CD4-positive, alpha-beta T cell treated with Interleukin-1 beta for 1 hour (primary cell): Measurements from ENCODE around the gene C4orf50.

Source experiments
- DNase-seq, 2 donors: peaks; one replicate each; pipeline ENCODE4 v3.0.0-alpha.2; 2020 to 2022

C4orf50 gene

GRCh38 chr4:5991405-5991804 lies 26.8 kb downstream of the C4orf50 start:
- DNase-seq = no peak

DNA sequence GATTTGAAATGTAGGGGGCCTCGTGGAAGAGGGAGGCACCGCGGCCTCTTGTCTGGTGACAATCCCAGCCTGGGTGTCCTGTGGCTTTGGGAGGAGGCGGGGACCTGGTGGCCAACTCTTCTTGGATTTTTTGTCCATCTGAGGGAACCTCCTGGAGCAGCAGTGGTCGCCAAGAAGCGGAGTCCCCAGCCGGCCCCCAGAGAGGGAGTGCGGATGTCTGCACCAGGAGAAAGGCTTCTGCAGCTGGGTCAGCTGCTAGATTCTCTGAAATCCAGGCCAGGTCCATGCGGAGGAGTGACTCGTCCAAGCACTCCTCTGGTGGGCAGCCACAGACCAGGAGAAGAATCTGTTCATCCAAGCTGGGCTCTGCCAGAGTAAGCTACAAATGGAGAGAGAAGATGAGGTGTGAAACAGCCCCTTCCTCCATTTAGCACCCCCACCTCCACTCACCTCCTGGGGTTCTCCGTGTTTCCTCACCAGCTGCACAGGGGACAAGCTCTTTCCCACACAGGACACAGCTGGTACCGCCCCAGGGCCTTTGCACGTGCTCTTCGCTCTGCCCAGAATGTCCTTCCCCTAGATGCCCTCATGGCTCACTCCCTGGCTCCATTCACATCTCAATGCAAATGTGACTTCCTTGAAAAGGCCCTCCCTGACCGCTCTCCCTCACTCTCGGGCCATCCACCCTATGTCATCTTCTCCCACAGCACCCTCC lies 27.6 kb downstream of the C4orf50 start:
- DNase-seq = no peak

DNA sequence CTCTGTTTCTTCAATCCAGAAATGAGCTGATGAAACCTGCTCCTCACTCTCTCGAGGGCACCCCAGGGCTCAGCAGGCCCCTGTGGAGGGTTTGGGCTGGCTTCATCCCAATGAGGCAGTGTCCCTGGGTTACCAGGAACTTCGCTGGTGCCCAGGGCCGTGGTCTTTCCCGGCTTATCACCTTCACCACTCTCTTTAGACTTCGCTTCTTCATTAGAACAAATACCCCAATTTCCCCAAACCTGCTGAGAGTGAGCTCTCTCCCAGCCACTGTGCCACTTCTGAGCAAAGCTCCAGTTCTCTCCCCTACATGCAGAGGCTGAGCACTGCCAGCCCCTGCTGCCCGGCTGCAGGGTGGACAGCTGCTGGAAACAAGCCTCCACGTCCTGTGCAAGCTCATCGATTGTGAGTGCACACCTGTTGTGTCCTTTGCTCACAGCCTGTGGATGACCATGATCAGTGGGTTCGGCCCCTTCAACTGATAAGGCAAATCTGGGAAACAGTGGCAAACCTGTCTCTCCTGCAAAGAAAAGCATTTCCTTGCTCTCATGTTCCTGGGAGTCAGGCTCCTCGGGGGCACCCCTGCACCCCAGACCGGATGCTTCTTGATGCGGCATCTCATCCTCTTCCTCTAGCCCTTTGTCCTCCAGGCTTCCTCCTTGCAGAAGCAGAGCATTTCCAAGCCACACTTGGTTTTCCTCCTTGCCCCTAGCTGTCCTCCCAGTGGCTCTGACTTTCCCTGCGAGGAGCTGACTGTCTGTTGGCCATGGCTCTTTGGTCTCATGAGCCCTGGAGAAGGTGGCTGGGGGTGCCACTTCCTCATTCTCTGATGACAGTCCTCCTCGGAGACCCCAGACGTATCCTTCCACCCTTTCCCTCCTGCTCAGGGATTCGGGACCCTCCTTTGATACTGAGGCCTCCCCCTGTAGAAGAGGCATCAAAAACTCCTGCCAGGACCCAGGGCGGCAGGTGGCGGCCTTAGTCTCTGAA lies 28.7 kb downstream of the C4orf50 start:
- no peak for DNase-seq

DNA sequence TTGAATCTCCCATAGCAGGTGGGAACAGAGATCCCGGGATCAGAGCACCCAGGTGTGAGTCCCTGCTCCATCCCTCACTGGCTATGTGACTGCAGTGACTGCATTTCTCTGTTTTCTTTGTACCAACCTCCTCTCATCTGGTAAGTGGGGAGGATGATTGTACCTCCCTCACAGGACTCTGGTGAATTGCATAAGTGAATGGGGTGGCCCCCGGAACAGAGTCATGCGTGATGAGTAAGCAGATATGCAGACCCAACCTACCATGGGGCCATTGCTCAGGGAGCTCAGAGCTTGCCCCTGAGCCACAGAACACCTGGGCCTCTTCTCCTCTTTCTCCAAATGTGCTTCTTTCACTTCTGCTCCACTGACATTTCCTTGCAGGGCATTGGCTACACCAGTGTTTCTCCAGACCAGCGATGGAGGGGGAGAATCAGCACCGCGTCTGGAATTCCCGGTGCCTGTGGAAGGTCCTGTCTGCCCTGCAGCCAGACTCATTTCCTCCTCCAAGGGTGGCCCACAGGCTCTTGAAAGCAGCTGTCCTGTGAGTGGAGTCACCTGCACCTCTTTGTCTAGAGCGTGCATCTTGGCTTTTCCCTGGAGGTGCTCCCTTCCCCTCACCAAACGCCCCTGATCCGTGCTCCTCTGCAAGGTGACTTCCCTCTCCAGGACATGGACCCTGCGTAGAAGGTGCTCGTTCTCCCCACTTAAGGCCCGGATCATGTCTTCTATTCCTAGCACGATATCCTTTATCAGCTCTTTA lies 30.0 kb downstream of the C4orf50 start:
- DNase-seq = no peak

DNA sequence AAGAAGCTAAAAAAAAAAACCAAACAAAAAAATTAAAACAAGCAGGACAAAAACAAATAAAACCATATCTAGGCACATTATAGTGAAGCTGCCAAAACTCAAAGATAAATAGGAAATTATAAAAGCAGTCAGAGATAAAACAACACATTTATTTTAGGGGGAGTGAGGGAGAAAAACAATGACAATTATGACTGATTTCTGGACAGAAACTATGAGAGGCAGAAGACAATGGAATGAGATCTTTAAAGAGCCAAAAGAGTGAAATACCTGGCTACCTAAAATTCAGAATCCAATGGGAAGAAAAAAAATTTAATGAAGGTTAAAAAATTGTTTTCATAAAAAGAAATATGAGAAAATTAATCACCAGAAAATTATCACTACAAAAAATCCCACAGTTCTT lies 33.4 kb downstream of the C4orf50 start:
- DNase-seq = no peak

GRCh38 chr4:5982156-5982973 lies 35.9 kb downstream of the C4orf50 start:
- no peak for DNase-seq

- no peak for DNase-seq
These were observed 37.6 kb downstream of the C4orf50 start for GRCh38 chr4:5980436-5981155.

DNA sequence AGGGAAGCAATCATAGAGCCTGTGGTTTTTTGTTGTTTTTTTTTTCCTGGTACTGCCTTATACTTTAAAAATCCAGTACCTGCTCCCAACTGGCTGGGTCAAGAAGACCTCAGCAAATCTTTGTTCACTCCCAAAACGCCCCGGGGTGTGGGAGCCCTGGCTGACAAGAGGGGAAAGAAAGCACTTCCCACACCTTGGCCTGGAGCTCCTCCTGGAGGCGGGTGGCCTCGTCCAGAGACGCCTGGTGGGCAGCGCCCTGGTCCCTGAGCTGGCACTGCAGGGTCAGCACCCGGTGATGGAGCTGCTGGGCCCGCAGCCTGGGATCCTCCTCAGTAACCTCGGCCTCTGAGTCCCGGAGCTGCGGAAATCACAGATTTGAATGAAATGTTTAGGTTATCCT lies 38.2 kb downstream of the C4orf50 start:
- DNase-seq = no peak

- no peak for DNase-seq
These were observed 41.3 kb downstream of the C4orf50 start for GRCh38 chr4:5976921-5977320.

DNA sequence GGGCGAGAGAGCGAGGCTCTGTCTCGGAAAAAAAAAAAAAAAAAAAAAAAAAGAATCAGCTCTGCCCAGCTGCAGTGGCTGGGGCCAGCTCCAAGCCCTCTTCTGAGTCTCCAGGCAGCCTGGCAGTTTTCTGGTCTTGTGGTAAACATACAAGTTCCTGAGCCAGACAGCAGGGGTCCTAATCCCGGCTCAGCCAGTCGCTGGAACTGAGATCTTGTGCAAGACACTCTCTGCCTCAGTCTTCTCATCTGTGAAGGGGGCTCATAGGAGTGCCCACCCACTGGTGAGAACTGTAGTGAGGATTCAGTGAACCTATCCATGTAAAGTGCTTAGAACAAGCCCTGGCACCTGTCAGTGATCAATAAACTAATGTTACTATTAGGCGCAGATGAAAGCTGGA lies 41.8 kb downstream of the C4orf50 start:
- no peak for DNase-seq

GRCh38 chr4:5974321-5974720 lies 43.9 kb downstream of the C4orf50 start:
- no peak for DNase-seq

- no peak for DNase-seq
These were observed 44.6 kb downstream of the C4orf50 start for GRCh38 chr4:5973486-5974220.

- no peak for DNase-seq
These were observed 45.2 kb downstream of the C4orf50 start for GRCh38 chr4:5973033-5973432.

GRCh38 chr4:5972571-5972970 lies 45.7 kb downstream of the C4orf50 start:
- DNase-seq = no peak

- DNase-seq = no peak
These were observed 47.2 kb downstream of the C4orf50 start for GRCh38 chr4:5971078-5971450.

DNA sequence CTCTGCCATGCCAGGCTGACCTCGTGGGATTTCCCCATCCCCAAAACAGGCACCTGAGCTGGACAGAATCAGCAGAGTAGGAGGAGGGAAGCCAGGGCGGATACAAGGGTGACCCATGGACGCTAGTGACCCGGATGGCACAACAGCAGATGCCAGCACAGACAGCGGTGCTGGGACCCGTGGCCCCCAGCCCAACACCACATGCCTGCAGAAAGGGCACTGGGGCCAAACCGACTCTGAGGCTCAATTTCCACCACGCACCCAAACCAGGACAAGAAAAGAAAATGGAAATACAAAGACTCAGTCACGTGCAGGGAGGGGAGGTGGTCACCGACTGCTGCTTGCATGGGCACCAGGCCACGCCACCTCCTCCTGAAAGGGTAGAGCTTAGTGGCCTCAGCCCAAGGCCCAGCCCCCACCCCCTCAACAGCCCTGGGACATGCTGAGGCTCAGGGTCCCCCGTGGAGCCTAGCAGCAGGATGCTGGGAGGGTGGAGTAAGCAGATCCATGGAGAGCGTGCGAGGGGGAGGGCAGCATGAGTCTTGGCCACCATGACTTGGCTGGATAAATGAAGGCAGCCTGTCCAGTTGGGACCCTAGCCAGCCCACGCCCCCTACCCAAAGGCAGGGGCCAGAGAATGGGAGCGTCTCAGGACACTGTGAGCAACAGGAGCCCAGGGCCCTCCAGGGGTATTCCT lies 47.7 kb downstream of the C4orf50 start:
- no peak for DNase-seq

DNA sequence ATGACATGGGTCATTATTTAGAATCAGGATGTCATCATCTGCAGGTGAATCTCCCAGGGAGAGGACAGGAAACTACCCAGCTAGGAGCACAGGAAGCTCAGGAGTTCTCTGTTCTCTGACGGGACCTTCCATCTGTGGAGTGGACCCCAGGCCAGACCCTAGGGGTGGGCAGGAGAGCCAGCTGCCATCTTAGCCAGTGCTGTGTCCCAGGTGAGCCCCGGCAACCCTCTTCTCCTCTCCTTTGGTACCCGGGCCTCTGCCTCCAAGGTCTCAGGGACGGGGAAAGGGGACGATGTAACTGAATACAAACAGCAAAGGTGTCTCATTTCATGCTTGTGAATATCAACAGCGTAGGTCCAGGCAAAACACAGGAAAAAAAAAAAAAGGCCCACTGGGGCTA lies 48.5 kb downstream of the C4orf50 start:
- DNase-seq = no peak

DNA sequence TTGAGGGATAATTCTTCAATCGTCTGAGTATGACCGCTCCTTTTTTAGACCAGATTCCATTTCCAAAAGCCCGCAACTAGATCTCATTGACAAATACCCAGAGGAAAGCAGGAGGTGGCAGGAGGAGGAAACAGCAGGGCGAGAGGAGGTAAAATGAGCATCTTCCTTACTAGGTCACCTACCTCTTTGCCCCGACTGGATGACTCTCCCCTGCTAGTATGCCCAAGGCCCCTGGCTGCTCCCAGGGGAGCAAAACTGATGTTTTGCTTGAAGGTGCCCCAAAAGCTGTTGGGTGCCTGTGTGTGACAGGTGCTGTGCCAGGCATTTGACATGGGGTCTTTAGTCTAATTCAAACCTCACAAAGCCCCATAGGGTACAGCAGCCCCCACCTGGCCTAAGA lies 48.9 kb downstream of the C4orf50 start:
- no peak for DNase-seq

DNA sequence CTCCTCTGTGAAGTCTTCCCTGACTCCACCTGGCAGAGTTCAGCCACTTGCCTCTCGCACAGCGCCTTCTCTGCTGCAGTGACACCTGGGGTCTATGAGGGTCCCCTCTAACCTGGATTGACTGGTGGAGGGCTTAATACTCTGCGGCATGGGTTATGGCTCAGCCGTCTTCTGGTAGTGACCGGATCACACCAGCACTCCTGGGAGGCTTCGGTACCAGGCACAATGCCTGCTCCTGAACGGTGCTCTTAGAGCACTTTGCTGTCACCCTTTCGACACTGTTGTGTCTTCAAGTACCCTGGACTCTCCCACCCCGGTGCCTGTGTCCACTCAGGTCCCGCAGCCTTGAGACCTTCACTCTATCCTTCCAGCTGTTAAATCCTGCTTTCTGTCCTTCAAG lies 50.0 kb downstream of the C4orf50 start:
- no peak for DNase-seq

- no peak for DNase-seq
These were observed 50.4 kb downstream of the C4orf50 start for GRCh38 chr4:5967783-5968182.
